Activated CD8-positive, alpha-beta memory T cell treated with anti-CD3 and anti-CD28 coated beads for 36 hours (primary cell): ENCODE data around the gene SHISA7. TPM values are rescaled to one million over a fixed set of nuclear protein-coding genes. Genes with fewer than 3 reads are reported as not detected.

ENCODE experiments used
- CTCF ChIA-PET: fragments of 350-600 bp; sonication (Branson Sonifier 250); formaldehyde crosslinking; loops from one replicate; lab custom pipeline; 2021; ENCODE audit warnings: antibody characterized with exemption; lab: Charles Lee
- POLR2A ChIA-PET: fragments of 350-600 bp; sonication (Branson Sonifier 250); formaldehyde crosslinking; loops from one replicate; lab custom pipeline; 2021; ENCODE audit warnings: antibody characterized with exemption; lab: Charles Lee
- total RNA-seq, 2 experiments: library from RNA; stranded (reverse); gene quantifications; one replicate each; pipeline ENCODE4 v1.2.3, GENCODE V29; 2021

SHISA7 gene
- total RNA-seq, 2 experiments from 2014 or later: not detected

GRCh38 chr19:55468054-55468393 is 24.9 kb upstream of the SHISA7 start:
- POLR2A ChIA-PET: no interaction called here
- CTCF ChIA-PET: interaction anchor here (0.6 to 3.3 kb wide), 20 partner anchors 8 to 343 kb away, joined by 3 to 46 read pairs (median 4); partner anchors contain the start of genes BRSK1, NAT14 and ZNF628

- ChIA-PET CTCF (interaction anchor here (0.6 to 3.3 kb wide), 27 partner anchors 9 to 342 kb away, joined by 3 to 46 read pairs (median 4); partner anchors contain the start of genes BRSK1, NAT14, ZNF628 and ZNF865), POLR2A (no interaction called here)
These were observed 24.3 kb upstream of the SHISA7 start for GRCh38 chr19:55467236-55468053.

GRCh38 chr19:55466241-55466614 is 23.1 kb upstream of the SHISA7 start:
- ChIA-PET CTCF (interaction anchor here (1.2 to 3.3 kb wide), 6 partner anchors 10 to 212 kb away, joined by 4 to 46 read pairs (median 10); partner anchors contain the start of genes ZNF628 and ZNF865), POLR2A (no interaction called here)

- CTCF ChIA-PET: interaction anchor here (3.3 kb wide), 1 partner anchor 39 kb away, joined by 46 read pairs; no protein-coding TSS in a partner anchor
- POLR2A ChIA-PET: no interaction called here
These were observed 22.6 kb upstream of the SHISA7 start for GRCh38 chr19:55465460-55466240.

GRCh38 chr19:55464662-55465054 is 21.6 kb upstream of the SHISA7 start, which contains the start of gene C19orf85:
Gene C19orf85 (minus strand): TSS chr19:55464751. CDS start chr19:55464554, 197 bp downstream.
- POLR2A ChIA-PET: no interaction called here
- CTCF ChIA-PET: no interaction called here

- POLR2A ChIA-PET: no interaction called here
- CTCF ChIA-PET: interaction anchor here (0.6 to 1.6 kb wide), 2 partner anchors 39 to 175 kb away, joined by 3 to 6 read pairs; no protein-coding TSS in a partner anchor
These were observed 21.1 kb upstream of the SHISA7 start for GRCh38 chr19:55464039-55464661.

GRCh38 chr19:55463583-55464031 is 20.5 kb upstream of the SHISA7 start:
- POLR2A ChIA-PET: no interaction called here
- CTCF ChIA-PET: interaction anchor here (0.6 to 1.6 kb wide), 2 partner anchors 40 to 175 kb away, joined by 3 to 6 read pairs; no protein-coding TSS in a partner anchor

- ChIA-PET POLR2A (no interaction called here), CTCF (interaction anchor here (1.6 kb wide), 1 partner anchor 41 kb away, joined by 6 read pairs; no protein-coding TSS in a partner anchor)
These were observed 19.6 kb upstream of the SHISA7 start for GRCh38 chr19:55462722-55463121.

- POLR2A ChIA-PET: interaction anchor here (1.0 kb wide), 1 partner anchor 15 kb away, joined by 8 read pairs; the partner anchor contains the start of gene ZNF628
These were observed 19.0 kb upstream of the SHISA7 start for GRCh38 chr19:55461974-55462626.

GRCh38 chr19:55461259-55461973 is 18.3 kb upstream of the SHISA7 start, which contains the start of gene ISOC2:
Gene ISOC2 (minus strand): TSS chr19:55461642. CDS start chr19:55456486, 5,156 bp downstream.
- CTCF ChIA-PET: interaction anchor here (0.9 to 1.0 kb wide), 3 partner anchors 8 to 42 kb away, joined by 3 to 5 read pairs (median 4); no protein-coding TSS in a partner anchor
- POLR2A ChIA-PET: interaction anchor here (0.5 to 1.0 kb wide), 2 partner anchors 15 to 208 kb away, joined by 3 to 8 read pairs; partner anchors contain the start of gene ZNF628

More at GRCh38 chr19:55461974-55462626, 19.0 kb upstream of the SHISA7 start:
- CTCF ChIA-PET: interaction anchor here (0.9 to 1.6 kb wide), 4 partner anchors 9 to 42 kb away, joined by 3 to 6 read pairs (median 4); no protein-coding TSS in a partner anchor

GRCh38 chr19:55460670-55461258 is 17.7 kb upstream of the SHISA7 start:
- CTCF ChIA-PET: interaction anchor here (1.0 kb wide), 1 partner anchor 43 kb away, joined by 4 read pairs; no protein-coding TSS in a partner anchor

GRCh38 chr19:55459950-55460657 is 17.0 kb upstream of the SHISA7 start:
- ChIA-PET CTCF (interaction anchor here (1.0 to 1.1 kb wide), 2 partner anchors 12 to 44 kb away, joined by 3 to 4 read pairs; no protein-coding TSS in a partner anchor), POLR2A (no interaction called here)

More at GRCh38 chr19:55460670-55461258, 17.7 kb upstream of the SHISA7 start:
- POLR2A ChIA-PET: no interaction called here

- ChIA-PET CTCF (interaction anchor here (1.0 to 1.1 kb wide), 2 partner anchors 12 to 44 kb away, joined by 3 to 4 read pairs; no protein-coding TSS in a partner anchor), POLR2A (no interaction called here)
These were observed 16.4 kb upstream of the SHISA7 start for GRCh38 chr19:55459551-55459949.

- CTCF ChIA-PET: no interaction called here
These were observed 14.8 kb upstream of the SHISA7 start for GRCh38 chr19:55457683-55458457.

GRCh38 chr19:55456347-55456746 is 13.2 kb upstream of the SHISA7 start:
- ChIA-PET CTCF (no interaction called here), POLR2A (no interaction called here)

More at GRCh38 chr19:55457683-55458457, 14.8 kb upstream of the SHISA7 start:
- POLR2A ChIA-PET: no interaction called here
